HS-5 (cell line): Measurements from ENCODE around the gene CLDN9.
A peak's percentile ranks its signal among the peaks of the same experiment; 100 is the strongest.

Experiments
- DNase-seq: peaks from one replicate; pipeline ENCODE4 v3.0.0-alpha.2; 2012; ENCODE audit warnings: low read depth

CLDN9 gene

GRCh38 chr16:3056336-3057180, 43.8 kb downstream of the CLDN9 start:
- DNase-seq: no peak

DNA sequence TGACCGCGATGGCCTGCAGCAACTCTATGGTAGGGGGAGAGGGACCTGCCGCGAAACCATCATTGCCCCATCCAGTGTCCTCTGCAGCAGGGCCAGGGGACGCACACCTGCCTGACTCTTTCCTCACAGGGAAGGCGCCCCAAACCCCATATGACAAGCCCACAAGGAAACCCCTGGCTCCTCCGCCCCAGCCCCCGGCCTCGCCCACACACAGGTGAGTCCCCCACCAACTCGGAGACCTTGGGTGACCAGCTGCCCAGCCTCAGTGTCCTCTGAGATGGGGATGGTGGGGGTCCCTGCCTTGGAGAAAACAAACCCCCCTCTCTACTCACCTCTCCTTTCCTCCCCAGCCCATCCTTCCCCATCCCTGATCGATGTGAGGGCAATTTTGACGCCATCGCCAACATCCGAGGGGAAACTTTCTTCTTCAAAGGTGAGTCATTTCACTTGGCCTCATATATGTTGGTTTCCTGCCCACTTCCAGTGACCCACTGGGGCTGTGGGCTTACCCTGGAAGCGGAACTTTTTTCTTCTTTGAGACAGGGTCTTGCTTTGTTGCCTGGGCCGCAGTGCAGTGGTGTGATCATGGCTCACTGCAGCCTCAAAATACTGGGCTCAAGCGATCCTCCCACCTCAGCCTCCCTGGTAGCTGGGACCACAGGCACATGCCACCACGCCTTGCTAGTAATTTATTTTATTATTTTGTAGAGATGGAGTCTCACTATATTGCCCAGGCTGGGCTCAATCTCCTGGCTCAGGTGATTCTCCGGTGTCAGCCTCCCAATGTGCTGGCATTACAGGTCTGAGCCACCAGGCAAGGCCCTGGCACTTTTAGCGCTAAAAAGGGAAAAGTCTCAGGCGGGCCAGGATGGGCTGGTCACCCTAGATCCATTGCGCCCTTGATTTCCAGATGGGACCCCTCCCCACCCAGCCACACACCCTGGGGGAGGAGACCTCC, 44.7 kb downstream of the CLDN9 start:
- no peak for DNase-seq

DNA sequence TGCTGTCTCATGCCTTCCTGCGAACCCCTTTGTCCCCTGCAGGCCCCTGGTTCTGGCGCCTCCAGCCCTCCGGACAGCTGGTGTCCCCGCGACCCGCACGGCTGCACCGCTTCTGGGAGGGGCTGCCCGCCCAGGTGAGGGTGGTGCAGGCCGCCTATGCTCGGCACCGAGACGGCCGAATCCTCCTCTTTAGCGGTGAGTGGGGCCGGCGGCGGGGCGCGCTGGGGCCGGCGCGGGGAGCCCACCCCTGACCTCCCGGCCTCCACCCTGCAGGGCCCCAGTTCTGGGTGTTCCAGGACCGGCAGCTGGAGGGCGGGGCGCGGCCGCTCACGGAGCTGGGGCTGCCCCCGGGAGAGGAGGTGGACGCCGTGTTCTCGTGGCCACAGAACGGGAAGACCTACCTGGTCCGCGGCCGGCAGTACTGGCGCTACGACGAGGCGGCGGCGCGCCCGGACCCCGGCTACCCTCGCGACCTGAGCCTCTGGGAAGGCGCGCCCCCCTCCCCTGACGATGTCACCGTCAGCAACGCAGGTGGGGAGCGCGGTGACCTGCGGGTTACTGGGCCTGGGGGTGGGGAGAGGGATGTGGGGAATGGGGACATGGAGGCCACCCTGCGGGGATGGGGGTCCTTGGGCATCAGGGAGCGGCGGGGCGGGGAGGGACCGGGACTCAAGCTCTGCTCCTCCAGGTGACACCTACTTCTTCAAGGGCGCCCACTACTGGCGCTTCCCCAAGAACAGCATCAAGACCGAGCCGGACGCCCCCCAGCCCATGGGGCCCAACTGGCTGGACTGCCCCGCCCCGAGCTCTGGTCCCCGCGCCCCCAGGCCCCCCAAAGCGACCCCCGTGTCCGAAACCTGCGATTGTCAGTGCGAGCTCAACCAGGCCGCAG, 45.7 kb downstream of the CLDN9 start:
- DNase-seq: no peak

- DNase-seq: peak; percentile 46
Measured at GRCh38 chr16:3059041-3059722, 46.5 kb downstream of the CLDN9 start.

- no peak for DNase-seq
Measured at GRCh38 chr16:3059723-3060242, 47.1 kb downstream of the CLDN9 start.

- no peak for DNase-seq
Measured at GRCh38 chr16:3060339-3061127, 47.8 kb downstream of the CLDN9 start.

- no peak for DNase-seq
Measured at GRCh38 chr16:3062553-3062952, 49.8 kb downstream of the CLDN9 start.

DNA sequence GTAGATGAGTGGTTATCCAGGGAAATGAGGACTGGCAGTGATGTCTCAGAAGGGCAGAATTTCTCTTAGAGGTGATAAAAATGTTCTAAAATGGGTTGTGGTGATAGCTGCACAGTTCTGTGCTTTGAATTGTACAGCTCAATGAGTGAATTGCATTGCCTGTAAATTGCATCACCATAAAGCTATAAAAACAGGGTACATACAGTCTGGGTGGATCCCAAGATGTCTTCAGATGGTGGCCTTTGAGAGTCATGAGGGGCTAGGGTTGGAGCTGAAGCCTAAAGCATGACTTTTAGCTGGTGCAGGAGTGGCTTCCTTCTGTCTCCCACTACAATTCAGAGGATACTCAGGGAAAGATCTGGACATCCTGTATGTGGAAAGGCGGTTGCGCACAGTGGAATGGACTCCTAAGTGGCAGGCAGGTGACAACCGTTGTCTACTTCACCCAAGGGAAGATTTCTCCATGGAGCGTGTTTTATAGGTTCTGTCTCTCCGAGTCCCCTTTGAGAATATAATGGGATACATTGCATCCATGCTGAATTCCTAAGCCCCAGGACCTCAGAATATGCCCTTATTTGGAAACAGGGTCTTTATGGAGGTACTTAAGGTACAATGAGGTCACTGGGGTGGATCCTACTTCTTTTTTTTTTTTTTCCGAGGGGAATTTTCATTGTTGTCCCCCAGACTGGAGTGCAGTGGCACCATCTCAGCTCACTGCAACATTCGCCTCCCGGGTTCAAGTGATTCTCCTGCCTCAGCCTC, 51.1 kb downstream of the CLDN9 start:
- DNase-seq: no peak
